K562 (cell line): Measurements from ENCODE around the gene ITPRIP. TPM values are rescaled to one million over a fixed set of nuclear protein-coding genes. Genes with fewer than 3 reads are reported as not detected.

ENCODE experiments used
- EGR1 ChIP-seq: fragments of 450-650 bp; conservative IDR thresholded peaks from 2 replicates; pipeline ENCODE4 v1.6.1; 2017; ENCODE audit warnings: mild to moderate bottlenecking
- FIP1L1 ChIP-seq: fragments of 200-400 bp; formaldehyde crosslinking; IDR thresholded peaks from 2 replicates; pipeline ENCODE4 v1.6.1; 2018; ENCODE audit warnings: mild to moderate bottlenecking, low read depth, low read length; ENCODE audit not compliant: poor library complexity, severe bottlenecking
- HSF4 ChIP-seq: fragments of 250-450 bp; sonication (Bioruptor Pico); IDR thresholded peaks from 2 replicates; pipeline ENCODE4 v2.1.2; 2022; ENCODE audit warnings: mild to moderate bottlenecking, moderate library complexity, borderline replicate concordance
- MAFK ChIP-seq: IDR thresholded peaks from 2 replicates; pipeline ENCODE4 v1.6.1; 2011; ENCODE audit warnings: low read length, improper control_type of control experiment
- MAZ ChIP-seq, 2 experiments: fragments of 450-650 bp in 1 of 2; sonication (generic) in 1 of 2; formaldehyde crosslinking; IDR thresholded peaks in 1 of 2; conservative IDR thresholded peaks in 1 of 2; 2 replicates each; pipeline versions ENCODE4 v1.4.0 to v1.5.0; 2020; ENCODE audit warnings: mild to moderate bottlenecking in 1 of 2, missing genetic modification reagents in 1 of 2
- RCOR1 ChIP-seq, 2 experiments: IDR thresholded peaks; 2 replicates each; pipeline ENCODE4 v1.6.1; 2012; ENCODE audit warnings: low read depth in 2 of 2, low read length in 2 of 2, borderline replicate concordance in 1 of 2, improper control_type of control experiment in 1 of 2
- SMC3 ChIP-seq: conservative IDR thresholded peaks from 2 replicates; pipeline ENCODE4 v1.6.1; 2011; ENCODE audit warnings: low read depth, low read length, improper control_type of control experiment; ENCODE audit not compliant: insufficient read depth
- YBX1 ChIP-seq: fragments of 450-650 bp; IDR thresholded peaks from 2 replicates; pipeline ENCODE4 v1.7.1; 2016; ENCODE audit warnings: mild to moderate bottlenecking
- ZNF23 ChIP-seq: fragments of 250-450 bp; sonication (Bioruptor Pico); IDR thresholded peaks from 2 replicates; pipeline ENCODE4 v1.4.0; 2020; ENCODE audit warnings: mild to moderate bottlenecking
- ZNF316 ChIP-seq: fragments of 450-650 bp; IDR thresholded peaks from 2 replicates; pipeline ENCODE4 v1.6.1; 2016
- ZSCAN32 ChIP-seq: fragments of 450-650 bp; formaldehyde crosslinking; IDR thresholded peaks from 2 replicates; pipeline ENCODE4 v1.4.0; 2020; ENCODE audit warnings: mild to moderate bottlenecking, moderate library complexity
- polyA plus RNA-seq, 8 experiments: library from polyadenylated mRNA; depleted of rRNA in 4 of 8; stranded (reverse) in 5 of 8; unstranded in 3 of 8; fragments of >200 nt; fragmentation: Nextera tagmentation in 2 of 8; fragmentation: Illumina TruSeq in 1 of 8; extraction: Ambion mirVana in 2 of 8; extraction: Trizol in 1 of 8; gene quantifications; 2 replicates each; pipeline versions ENCODE4 v1.2.1 to v1.2.3, GENCODE V29; 2011 to 2014; ENCODE audit warnings: inconsistent platforms in 1 of 8, missing spikeins in 1 of 8
- total RNA-seq, 7 experiments: library from RNA; depleted of rRNA in 6 of 7; stranded (reverse); fragments of >200 nt in 6 of 7; fragmentation: Illumina TruSeq in 2 of 7; extraction: Trizol in 2 of 7; gene quantifications; 2 replicates each; pipeline versions ENCODE4 v1.2.1 to v1.2.3, GENCODE V29; 2011 to 2021; ENCODE audit warnings: low replicate concordance in 1 of 7
- TF ChIP-seq, protein P1 (sequence below): fragments of 450-650 bp; IDR thresholded peaks from 2 replicates; pipeline ENCODE4 v1.6.1; 2016; ENCODE audit warnings: low read depth, mild to moderate bottlenecking, moderate library complexity
- TF ChIP-seq, protein P2 (sequence below), 2 experiments: fragments of 450-650 bp; formaldehyde crosslinking in 1 of 2; IDR thresholded peaks; 2 replicates each; pipeline versions ENCODE4 v1.4.0 to v1.6.1; 2014 to 2020; ENCODE audit warnings: mild to moderate bottlenecking in 2 of 2, borderline replicate concordance in 1 of 2, low read depth in 1 of 2
- TF ChIP-seq, protein P3 (sequence below), 3 experiments: IDR thresholded peaks in 2 of 3; conservative IDR thresholded peaks in 1 of 3; 2 replicates each; pipeline ENCODE4 v1.5.1; 2011 to 2012; ENCODE audit warnings: low read length in 3 of 3, mild to moderate bottlenecking in 3 of 3, control low read depth in 2 of 3, improper control_type of control experiment in 1 of 3, inconsistent platforms in 1 of 3, low read depth in 1 of 3, mixed read lengths in 1 of 3, moderate library complexity in 1 of 3; ENCODE audit not compliant: insufficient read depth in 2 of 3
- TF ChIP-seq, protein P4 (sequence below): fragments of 450-650 bp; IDR thresholded peaks from 2 replicates; pipeline ENCODE4 v1.6.1; 2016; ENCODE audit warnings: missing biosample characterization, missing genetic modification characterization

ITPRIP gene
- total and polyA plus RNA-seq, 9 of the 15 experiments (the other 6 are each of a cell fraction or from before 2014, with no cell fraction given), result 4.4 to 28.5 (median 10.9) TPM

DNA sequence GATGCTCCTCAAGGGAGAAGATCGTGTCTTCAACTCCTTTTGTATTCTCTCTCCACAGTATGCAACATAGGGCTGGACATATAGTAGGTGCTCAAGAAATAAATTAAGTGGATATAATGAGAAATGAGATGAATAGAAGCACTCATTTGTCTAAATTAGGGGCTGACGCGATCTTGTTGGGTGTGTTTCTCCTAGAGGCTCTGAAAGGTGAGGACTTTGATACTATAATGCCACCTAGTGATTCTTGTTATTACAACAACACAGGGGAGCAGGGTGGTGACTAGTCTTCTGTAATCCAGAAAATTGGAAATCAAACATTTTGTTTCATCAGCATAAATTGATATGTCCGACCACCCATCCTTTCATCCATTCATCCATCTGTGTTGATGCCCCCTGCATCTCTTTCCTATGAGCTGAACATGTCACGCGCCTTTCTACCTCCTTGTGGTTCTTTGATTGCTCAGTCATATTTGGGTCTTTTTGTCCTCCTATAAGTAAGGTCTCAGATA, 11.9 kb upstream of the ITPRIP start (continued):
- no peak for TF ChIP-seq HSF4 (CRISPR knock-in tag)
- 0 out of 4 replicates have a peak, but pooled peaks of 1 of the 2 experiments have one; percentile 31 for TF ChIP-seq RCOR1 (IDR thresholded peaks at IDR 0.05; ENCODE audit: borderline replicate concordance in 1 of 2, low read depth in 2 of 2, low read length in 2 of 2)
- TF ChIP-seq, protein P1, sequence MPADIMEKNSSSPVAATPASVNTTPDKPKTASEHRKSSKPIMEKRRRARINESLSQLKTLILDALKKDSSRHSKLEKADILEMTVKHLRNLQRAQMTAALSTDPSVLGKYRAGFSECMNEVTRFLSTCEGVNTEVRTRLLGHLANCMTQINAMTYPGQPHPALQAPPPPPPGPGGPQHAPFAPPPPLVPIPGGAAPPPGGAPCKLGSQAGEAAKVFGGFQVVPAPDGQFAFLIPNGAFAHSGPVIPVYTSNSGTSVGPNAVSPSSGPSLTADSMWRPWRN, result no peak
- no peak for TF ChIP-seq EGR1
- TF ChIP-seq FIP1L1, result no peak
- TF ChIP-seq, protein P2, sequence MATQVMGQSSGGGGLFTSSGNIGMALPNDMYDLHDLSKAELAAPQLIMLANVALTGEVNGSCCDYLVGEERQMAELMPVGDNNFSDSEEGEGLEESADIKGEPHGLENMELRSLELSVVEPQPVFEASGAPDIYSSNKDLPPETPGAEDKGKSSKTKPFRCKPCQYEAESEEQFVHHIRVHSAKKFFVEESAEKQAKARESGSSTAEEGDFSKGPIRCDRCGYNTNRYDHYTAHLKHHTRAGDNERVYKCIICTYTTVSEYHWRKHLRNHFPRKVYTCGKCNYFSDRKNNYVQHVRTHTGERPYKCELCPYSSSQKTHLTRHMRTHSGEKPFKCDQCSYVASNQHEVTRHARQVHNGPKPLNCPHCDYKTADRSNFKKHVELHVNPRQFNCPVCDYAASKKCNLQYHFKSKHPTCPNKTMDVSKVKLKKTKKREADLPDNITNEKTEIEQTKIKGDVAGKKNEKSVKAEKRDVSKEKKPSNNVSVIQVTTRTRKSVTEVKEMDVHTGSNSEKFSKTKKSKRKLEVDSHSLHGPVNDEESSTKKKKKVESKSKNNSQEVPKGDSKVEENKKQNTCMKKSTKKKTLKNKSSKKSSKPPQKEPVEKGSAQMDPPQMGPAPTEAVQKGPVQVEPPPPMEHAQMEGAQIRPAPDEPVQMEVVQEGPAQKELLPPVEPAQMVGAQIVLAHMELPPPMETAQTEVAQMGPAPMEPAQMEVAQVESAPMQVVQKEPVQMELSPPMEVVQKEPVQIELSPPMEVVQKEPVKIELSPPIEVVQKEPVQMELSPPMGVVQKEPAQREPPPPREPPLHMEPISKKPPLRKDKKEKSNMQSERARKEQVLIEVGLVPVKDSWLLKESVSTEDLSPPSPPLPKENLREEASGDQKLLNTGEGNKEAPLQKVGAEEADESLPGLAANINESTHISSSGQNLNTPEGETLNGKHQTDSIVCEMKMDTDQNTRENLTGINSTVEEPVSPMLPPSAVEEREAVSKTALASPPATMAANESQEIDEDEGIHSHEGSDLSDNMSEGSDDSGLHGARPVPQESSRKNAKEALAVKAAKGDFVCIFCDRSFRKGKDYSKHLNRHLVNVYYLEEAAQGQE (IDR thresholded peaks at IDR 0.05; ENCODE audit: borderline replicate concordance), result peak; percentile 69
- TF ChIP-seq, protein P2 (CRISPR knock-in tag; IDR thresholded peaks at IDR 0.05; ENCODE audit: low read depth), result no peak
- 0 out of 4 replicates have a peak, but pooled peaks of 1 of the 2 experiments have one; percentile 31 for TF ChIP-seq MAZ (CRISPR knock-in tag; conservative IDR thresholded peaks at IDR 0.05 in 1 of 2, IDR thresholded peaks at IDR 0.05 in 1 of 2)
- TF ChIP-seq, protein P3, sequence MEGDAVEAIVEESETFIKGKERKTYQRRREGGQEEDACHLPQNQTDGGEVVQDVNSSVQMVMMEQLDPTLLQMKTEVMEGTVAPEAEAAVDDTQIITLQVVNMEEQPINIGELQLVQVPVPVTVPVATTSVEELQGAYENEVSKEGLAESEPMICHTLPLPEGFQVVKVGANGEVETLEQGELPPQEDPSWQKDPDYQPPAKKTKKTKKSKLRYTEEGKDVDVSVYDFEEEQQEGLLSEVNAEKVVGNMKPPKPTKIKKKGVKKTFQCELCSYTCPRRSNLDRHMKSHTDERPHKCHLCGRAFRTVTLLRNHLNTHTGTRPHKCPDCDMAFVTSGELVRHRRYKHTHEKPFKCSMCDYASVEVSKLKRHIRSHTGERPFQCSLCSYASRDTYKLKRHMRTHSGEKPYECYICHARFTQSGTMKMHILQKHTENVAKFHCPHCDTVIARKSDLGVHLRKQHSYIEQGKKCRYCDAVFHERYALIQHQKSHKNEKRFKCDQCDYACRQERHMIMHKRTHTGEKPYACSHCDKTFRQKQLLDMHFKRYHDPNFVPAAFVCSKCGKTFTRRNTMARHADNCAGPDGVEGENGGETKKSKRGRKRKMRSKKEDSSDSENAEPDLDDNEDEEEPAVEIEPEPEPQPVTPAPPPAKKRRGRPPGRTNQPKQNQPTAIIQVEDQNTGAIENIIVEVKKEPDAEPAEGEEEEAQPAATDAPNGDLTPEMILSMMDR (IDR thresholded peaks at IDR 0.05 in 2 of 3, conservative IDR thresholded peaks at IDR 0.05 in 1 of 3; ENCODE audit: insufficient read depth in 2 of 3, low read depth in 1 of 3, low read length in 3 of 3), result peak; percentile 62 to 77 (median 72); a peak in 5 of 6 replicates
- no peak for TF ChIP-seq YBX1
- TF ChIP-seq, protein P4, sequence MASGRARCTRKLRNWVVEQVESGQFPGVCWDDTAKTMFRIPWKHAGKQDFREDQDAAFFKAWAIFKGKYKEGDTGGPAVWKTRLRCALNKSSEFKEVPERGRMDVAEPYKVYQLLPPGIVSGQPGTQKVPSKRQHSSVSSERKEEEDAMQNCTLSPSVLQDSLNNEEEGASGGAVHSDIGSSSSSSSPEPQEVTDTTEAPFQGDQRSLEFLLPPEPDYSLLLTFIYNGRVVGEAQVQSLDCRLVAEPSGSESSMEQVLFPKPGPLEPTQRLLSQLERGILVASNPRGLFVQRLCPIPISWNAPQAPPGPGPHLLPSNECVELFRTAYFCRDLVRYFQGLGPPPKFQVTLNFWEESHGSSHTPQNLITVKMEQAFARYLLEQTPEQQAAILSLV (tag), result no peak
- peak; percentile 98 for TF ChIP-seq ZNF316
- 0 out of 2 replicates have a peak, but pooled peaks have one; percentile 26 for TF ChIP-seq SMC3
- TF ChIP-seq MAFK, result peak; percentile 63; the same call in 1 of the 2 replicates
- no peak for TF ChIP-seq ZSCAN32 (CRISPR knock-in tag)
- TF ChIP-seq ZNF23 (CRISPR knock-in tag), result no peak
